Neuronal stem cell (in vitro differentiated cells): ENCODE results near the gene WTAP.
"Not testable (repeated sequence)": the region's sequence is repeated elsewhere in the genome, so short reads cannot be mapped to it uniquely, and the experiment has no call there.

ENCODE experiments used
- DNase-seq: peaks from one replicate; pipeline ENCODE4 v3.0.0-alpha.2; 2013; ENCODE audit warnings: low spot score
- H2AFZ ChIP-seq: one replicate; pipeline ENCODE4 v1.6.1; 2013; ENCODE audit warnings: mild to moderate bottlenecking, low read length, inconsistent platforms
- H2AK5ac ChIP-seq: 2 replicates; pipeline ENCODE4 v1.6.1; 2013; ENCODE audit warnings: low read depth, mild to moderate bottlenecking, inconsistent platforms, low read length, moderate library complexity, mixed read lengths
- H2BK120ac ChIP-seq: 2 replicates; pipeline ENCODE4 v1.6.1; 2013; ENCODE audit warnings: low read depth, mild to moderate bottlenecking, inconsistent platforms, low read length, moderate library complexity, mixed read lengths
- H2BK12ac ChIP-seq: one replicate; pipeline ENCODE4 v1.6.1; 2013; ENCODE audit warnings: low read length, inconsistent platforms
- H2BK15ac ChIP-seq: 2 replicates; pipeline ENCODE4 v1.6.1; 2013; ENCODE audit warnings: mild to moderate bottlenecking, low read length, inconsistent platforms, mixed read lengths
- H2BK5ac ChIP-seq: one replicate; pipeline ENCODE4 v1.6.1; 2013; ENCODE audit warnings: inconsistent platforms, mild to moderate bottlenecking, low read length, moderate library complexity
- H3K14ac ChIP-seq: one replicate; pipeline ENCODE4 v1.6.1; 2013; ENCODE audit warnings: low read length, inconsistent platforms
- H3K18ac ChIP-seq: 2 replicates; pipeline ENCODE4 v1.6.1; 2013; ENCODE audit warnings: low read length, inconsistent platforms
- H3K23ac ChIP-seq: 2 replicates; pipeline ENCODE4 v1.6.1; 2013; ENCODE audit warnings: low read depth, mild to moderate bottlenecking, mixed read lengths, low read length, inconsistent platforms; ENCODE audit not compliant: poor library complexity
- H3K27ac ChIP-seq: replicated peaks from 3 replicates; pipeline ENCODE4 v1.5.1; 2013; ENCODE audit warnings: low read length, inconsistent platforms
- H3K27me3 ChIP-seq, 3 experiments: 2 replicates each; pipeline ENCODE4 v1.6.1; 2013; ENCODE audit warnings: low read length in 3 of 3, mild to moderate bottlenecking in 2 of 3, inconsistent platforms in 1 of 3, low read depth in 1 of 3, mixed read lengths in 1 of 3, moderate library complexity in 1 of 3; ENCODE audit not compliant: control insufficient read depth in 3 of 3, insufficient read depth in 3 of 3
- H3K36me3 ChIP-seq, 2 donors: replicated peaks in 1 of 2; 2 replicates each; pipeline ENCODE4 v1.6.1; 2013; ENCODE audit warnings: low read length in 2 of 2; ENCODE audit not compliant: control insufficient read depth in 2 of 2, insufficient read depth in 2 of 2
- H3K4ac ChIP-seq: 2 replicates; pipeline ENCODE4 v1.6.1; 2013; ENCODE audit warnings: inconsistent platforms, mild to moderate bottlenecking, low read length, moderate library complexity
- H3K4me1 ChIP-seq, 2 donors: 1 replicate in 1 of 2; 2 replicates in 1 of 2; pipeline ENCODE4 v1.6.1; 2013; ENCODE audit warnings: low read length in 2 of 2, low read depth in 1 of 2; ENCODE audit not compliant: control insufficient read depth in 2 of 2, insufficient read depth in 1 of 2
- H3K4me2 ChIP-seq: one replicate; pipeline ENCODE4 v1.6.1; 2013; ENCODE audit warnings: mild to moderate bottlenecking, low read length, inconsistent platforms; ENCODE audit not compliant: insufficient read depth, poor library complexity, severe bottlenecking
- H3K4me3 ChIP-seq, 2 donors: 2 replicates each; pipeline ENCODE4 v1.5.1; 2013; ENCODE audit warnings: low read length in 2 of 2, mild to moderate bottlenecking in 2 of 2, inconsistent platforms in 1 of 2, moderate library complexity in 1 of 2
- H3K79me1 ChIP-seq: one replicate; pipeline ENCODE4 v1.6.1; 2013; ENCODE audit warnings: low read depth, mild to moderate bottlenecking, inconsistent platforms, low read length, moderate library complexity
- H3K9ac ChIP-seq: one replicate; pipeline ENCODE4 v1.6.1; 2013; ENCODE audit warnings: mild to moderate bottlenecking, low read depth, low read length, inconsistent platforms; ENCODE audit not compliant: poor library complexity
- H3K9me3 ChIP-seq, 2 donors: replicated peaks in 1 of 2; 2 replicates each; pipeline versions ENCODE3 to v1.6.1; 2013; ENCODE audit warnings: low read length in 2 of 2, mild to moderate bottlenecking in 2 of 2, inconsistent platforms in 1 of 2, low read depth in 1 of 2, mixed read lengths in 1 of 2, moderate library complexity in 1 of 2; ENCODE audit not compliant: control insufficient read depth in 2 of 2, insufficient read depth in 1 of 2
- H4K8ac ChIP-seq: one replicate; pipeline ENCODE4 v1.6.1; 2013; ENCODE audit warnings: low read depth, mild to moderate bottlenecking, inconsistent platforms, low read length, moderate library complexity
- H4K91ac ChIP-seq: one replicate; pipeline ENCODE4 v1.6.1; 2013; ENCODE audit warnings: low read length, low read depth, mild to moderate bottlenecking, inconsistent platforms; ENCODE audit not compliant: poor library complexity
- WGBS, 2 donors: extraction: QIAGEN DNeasy Blood & Tissue Kit; methylation state at CpG; one replicate each; pipeline ENCODE4 v1.1.7; 2013; ENCODE audit warnings: missing lambda C conversion rate in 2 of 2, mixed read lengths in 1 of 2; ENCODE audit not compliant: insufficient read length in 2 of 2, insufficient replicate concordance in 1 of 2; ENCODE audit errors: extremely low coverage in 2 of 2; 5-methylcytosine and 5-hydroxymethylcytosine counted together

WTAP gene

DNA sequence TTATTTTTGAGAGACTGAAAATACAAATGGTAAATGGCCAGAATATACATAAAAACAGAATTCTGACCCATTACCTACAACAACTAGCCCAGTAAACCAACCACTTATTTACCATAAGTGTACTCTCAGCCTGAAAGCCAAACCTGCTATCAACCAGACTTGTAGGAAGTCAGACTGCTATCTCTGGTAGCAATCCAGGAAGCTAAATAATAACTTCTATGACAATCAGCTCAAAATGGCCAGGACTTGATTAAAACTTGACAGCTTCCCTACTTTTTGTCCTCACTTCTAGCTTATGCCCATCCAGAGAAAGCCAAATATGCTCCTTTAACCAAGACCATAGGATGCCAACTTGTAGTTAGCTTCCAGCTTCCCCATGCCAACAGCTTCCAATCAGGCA is 4.7 kb upstream of the WTAP start:
- no peak overlapping the region for H3K4ac ChIP-seq
- H3K4me2 ChIP-seq: no peak overlapping the region
- H3K36me3 ChIP-seq: peaks cover 2 to 31% of the 10 kb centered on the region in 2 donors
- H4K8ac ChIP-seq: no peak overlapping the region
- peaks cover 3% of the 10 kb centered on the region for H3K79me1 ChIP-seq
- H3K9ac ChIP-seq: no peak overlapping the region
- H4K91ac ChIP-seq: no peak overlapping the region
- no peak overlapping the region for H3K18ac ChIP-seq
- DNase-seq: no peak
- H2AFZ ChIP-seq: no peak overlapping the region
- no peak overlapping the region for H2BK12ac ChIP-seq
- H3K4me3 ChIP-seq: no peak overlapping the region
- H2BK15ac ChIP-seq: no peak overlapping the region
- no peak overlapping the region for H3K27ac ChIP-seq
- H3K4me1 ChIP-seq: peaks cover 0 to 1% of the 10 kb centered on the region in 2 donors
- H3K14ac ChIP-seq: no peak overlapping the region
- no peaks in the 10 kb centered on the region for H3K27me3 ChIP-seq
- H3K23ac ChIP-seq: no peak overlapping the region
- H2BK120ac ChIP-seq: no peak overlapping the region
- peaks cover 0 to 10% of the 10 kb centered on the region in 2 donors for H3K9me3 ChIP-seq
- H2AK5ac ChIP-seq: no peak overlapping the region
- H2BK5ac ChIP-seq: no peak overlapping the region

DNA sequence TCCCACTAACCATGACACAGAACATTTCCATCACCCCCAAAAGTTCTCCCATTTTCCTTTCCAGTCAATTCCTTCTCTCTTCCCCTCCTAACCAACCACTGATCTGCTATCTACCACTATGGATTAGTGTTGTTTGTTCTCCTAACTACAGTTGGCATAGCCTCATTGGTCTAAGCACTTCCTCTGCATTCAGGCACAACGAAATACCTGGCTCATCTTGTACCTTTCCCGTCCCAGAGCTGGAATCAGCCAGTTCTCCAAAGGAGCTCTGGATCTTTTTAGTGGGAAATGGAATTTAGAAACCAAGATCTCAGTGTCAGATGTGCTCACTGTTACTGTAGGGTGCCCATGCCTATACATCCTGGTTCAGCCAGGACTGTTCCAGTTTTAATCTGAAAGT is 4.0 kb upstream of the WTAP start:
- Histone ChIP-seq H4K91ac (no peak overlapping the region), H3K23ac (no peak overlapping the region), H3K4me1 (peaks cover 0 to 1% of the 10 kb centered on the region in 2 donors), H2AFZ (no peak overlapping the region), H3K18ac (no peak overlapping the region), H3K27me3 (no peaks in the 10 kb centered on the region), H3K27ac (no peak overlapping the region), H3K79me1 (peaks cover 3% of the 10 kb centered on the region), H2BK120ac (no peak overlapping the region), H3K4ac (no peak overlapping the region), H3K4me2 (no peak overlapping the region), H3K9ac (no peak overlapping the region), H3K14ac (no peak overlapping the region), H2BK15ac (no peak overlapping the region), H4K8ac (no peak overlapping the region), H2BK12ac (no peak overlapping the region), H2BK5ac (no peak overlapping the region), H3K9me3 (peaks cover 0 to 10% of the 10 kb centered on the region in 2 donors), H2AK5ac (no peak overlapping the region), H3K4me3 (no peak overlapping the region), H3K36me3 (peaks cover 2 to 31% of the 10 kb centered on the region in 2 donors)
- DNase-seq: no peak
- WGBS, 2 donors: no CpG with 5 or more reads among the region's 2 CpGs

DNA sequence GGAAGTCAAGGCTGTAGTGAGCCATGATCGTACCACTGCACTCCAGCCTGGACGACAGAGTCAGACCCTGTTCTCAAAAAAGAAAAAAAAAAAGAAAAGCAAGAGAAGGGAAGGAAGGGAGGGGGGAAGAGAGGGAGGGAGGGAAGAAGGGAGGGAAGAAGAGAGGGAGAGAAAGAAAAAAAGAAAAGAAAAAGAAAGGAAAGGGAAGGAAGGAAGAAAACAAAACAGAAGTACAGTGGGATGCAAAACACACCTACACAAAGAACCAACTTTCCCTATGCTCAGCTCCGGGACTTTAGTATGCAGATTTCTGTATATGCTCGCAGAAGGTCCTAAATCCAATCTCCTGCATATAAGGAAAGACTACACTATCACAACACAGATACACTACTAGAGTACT is 2.5 kb upstream of the WTAP start:
- Histone ChIP-seq H3K27me3 (no peaks in the 10 kb centered on the region), H2BK120ac (no peak overlapping the region), H2AFZ (no peak overlapping the region), H2AK5ac (no peak overlapping the region), H3K18ac (no peak overlapping the region), H3K36me3 (peaks cover 2 to 42% of the 10 kb centered on the region in 2 donors), H3K4ac (no peak overlapping the region), H3K79me1 (peaks cover 3% of the 10 kb centered on the region), H3K9me3 (peaks cover 0 to 10% of the 10 kb centered on the region in 2 donors), H3K14ac (no peak overlapping the region), H3K4me3 (no peak overlapping the region), H2BK12ac (no peak overlapping the region), H4K91ac (no peak overlapping the region), H2BK15ac (no peak overlapping the region), H3K4me2 (no peak overlapping the region), H4K8ac (no peak overlapping the region), H3K23ac (no peak overlapping the region), H3K4me1 (peaks cover 4% of the 10 kb centered on the region in 2 donors), H2BK5ac (no peak overlapping the region), H3K9ac (no peak overlapping the region), H3K27ac (no peak overlapping the region)
- no peak for DNase-seq
- no CpG with 5 or more reads among the region's 4 CpGs for WGBS, 2 donors

DNA sequence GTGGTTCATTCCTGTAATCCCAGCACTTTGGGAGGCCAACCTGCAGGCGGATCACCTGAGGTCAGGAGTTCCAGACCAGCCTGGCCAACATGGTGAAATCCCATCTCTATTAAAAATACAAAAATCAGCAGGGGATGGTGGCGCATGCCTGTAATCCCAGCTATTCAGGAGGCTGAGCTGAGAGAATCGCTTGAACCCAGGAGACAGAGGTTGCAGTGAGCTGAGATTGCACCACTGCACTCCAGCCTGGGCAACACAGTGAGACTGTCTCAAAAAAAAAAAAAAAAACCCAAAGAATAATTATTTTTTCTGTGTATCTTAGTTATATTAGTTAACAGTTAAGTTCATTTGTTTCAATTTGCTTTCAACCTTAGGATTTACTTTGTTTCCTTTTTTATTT is 2.1 kb upstream of the WTAP start:
- not testable (repeated sequence) for H3K14ac ChIP-seq, H3K27me3 ChIP-seq, H3K79me1 ChIP-seq, H3K9ac ChIP-seq, H4K91ac ChIP-seq, H2BK5ac ChIP-seq, H4K8ac ChIP-seq, H2BK120ac ChIP-seq, H3K4me3 ChIP-seq, H3K27ac ChIP-seq, H3K4me1 ChIP-seq, H3K4me2 ChIP-seq, DNase-seq, H2BK12ac ChIP-seq, H3K4ac ChIP-seq, H2AK5ac ChIP-seq, H2BK15ac ChIP-seq, H3K23ac ChIP-seq, H3K18ac ChIP-seq, H2AFZ ChIP-seq
- Histone ChIP-seq H3K36me3 (peaks cover 2 to 47% of the 10 kb centered on the region in 2 donors), H3K9me3 (peaks cover 0 to 10% of the 10 kb centered on the region in 2 donors)
- WGBS, 2 donors: no CpG with 5 or more reads among the region's 3 CpGs
